K562 (cell line): ENCODE data around the gene DDHD1. TPM values are rescaled to one million over a fixed set of nuclear protein-coding genes. Genes with fewer than 3 reads are reported as not detected.

ENCODE experiments used
- ATAC-seq: fragments of 200-7000 bp; cut with Tn5 transposase; 3 replicates; pipeline ENCODE4 v1.9.1; 2020; ENCODE audit warnings: moderate library complexity
- BruUV-seq: library from RNA; stranded (reverse); fragments of 400-500 nt; replicated peaks from 2 replicates; lab custom pipeline; 2021; lab: Mats Ljungman, UMichigan
- CTCF ChIA-PET: fragments of 300-600 bp; formaldehyde crosslinking; extraction: SDS; loops from one replicate; lab custom pipeline; 2021; ENCODE audit warnings: low intra/inter-chr PET ratio; lab: Yijun Ruan, JAX
- POLR2A ChIA-PET: fragments of 300-600, 350-650 bp; sonication (Branson Sonifier 250); formaldehyde crosslinking; extraction: SDS; loops from one replicate; lab custom pipeline; 2021; ENCODE audit warnings: antibody characterized with exemption, inconsistent platforms; lab: Yijun Ruan, JAX
- DNase-seq, 4 experiments: peaks; one replicate each; pipeline versions ENCODE4 v3.0.0 to v3.0.0-alpha.2; 2011 to 2018; ENCODE audit warnings: low spot score in 3 of 4, mixed read lengths in 3 of 4; ENCODE audit errors: extremely low read depth in 1 of 4
- FAIRE-seq: peaks from 2 replicates; lab custom pipeline; 2011; peaks lifted over from hg19 to GRCh38; lab: Jason Lieb, UNC
- H2AFZ ChIP-seq: 2 replicates; pipeline ENCODE4 v1.6.0; 2011; ENCODE audit warnings: low read depth, low read length, control low read depth, inconsistent platforms
- H3K27ac ChIP-seq: fragments of 200-600 bp; 3 replicates; pipeline ENCODE4 v1.8.0; 2011; ENCODE audit warnings: low read depth, mild to moderate bottlenecking, control low read depth, inconsistent platforms, low read length, moderate library complexity, mixed read lengths; ENCODE audit errors: extremely low read depth
- H3K27me3 ChIP-seq, 2 experiments: fragments of 300-600 bp in 1 of 2; 2 replicates in 1 of 2; 3 replicates in 1 of 2; pipeline versions ENCODE4 v1.6.0 to v1.8.0; 2011; ENCODE audit warnings: inconsistent platforms in 2 of 2, low read length in 2 of 2, mild to moderate bottlenecking in 1 of 2, mixed read lengths in 1 of 2, moderate library complexity in 1 of 2; ENCODE audit not compliant: control insufficient read depth in 2 of 2, insufficient read depth in 2 of 2
- H3K36me3 ChIP-seq: fragments of 300-600 bp; 3 replicates; pipeline ENCODE4 v1.8.0; 2011; ENCODE audit warnings: mild to moderate bottlenecking, low read length, inconsistent platforms; ENCODE audit not compliant: control insufficient read depth, insufficient read depth
- H3K4me1 ChIP-seq, 2 experiments: fragments of 200-600 bp in 1 of 2; replicated peaks in 1 of 2; 2 replicates in 1 of 2; 3 replicates in 1 of 2; pipeline versions ENCODE4 v1.5.1 to v1.8.0; 2011; ENCODE audit warnings: inconsistent platforms in 2 of 2, low read length in 2 of 2, mild to moderate bottlenecking in 1 of 2, mixed read lengths in 1 of 2, moderate library complexity in 1 of 2; ENCODE audit not compliant: control insufficient read depth in 2 of 2, insufficient read depth in 2 of 2
- H3K4me2 ChIP-seq: 2 replicates; pipeline ENCODE4 v1.6.1; 2011; ENCODE audit warnings: low read length, control low read depth, inconsistent platforms, mixed read lengths; ENCODE audit not compliant: insufficient read depth
- H3K4me3 ChIP-seq: fragments of 200-600 bp; sonication (generic), shearing (Covaris generic); 2 replicates; pipeline ENCODE4 v1.5.1; 2016; ENCODE audit warnings: control low read depth, inconsistent platforms
- H3K79me2 ChIP-seq: fragments of 200-600 bp; 3 replicates; pipeline ENCODE4 v1.8.0; 2011; ENCODE audit warnings: low read length, inconsistent platforms; ENCODE audit not compliant: control insufficient read depth, insufficient read depth
- H3K9ac ChIP-seq, 2 experiments: 2 replicates each; pipeline versions ENCODE4 v1.6.0 to v1.6.1; 2011; ENCODE audit warnings: low read depth in 2 of 2, low read length in 2 of 2, control low read depth in 1 of 2, inconsistent platforms in 1 of 2, mild to moderate bottlenecking in 1 of 2, mixed read lengths in 1 of 2; ENCODE audit not compliant: insufficient read depth in 1 of 2
- H3K9me1 ChIP-seq: one replicate; pipeline ENCODE4 v1.6.0; 2011; ENCODE audit warnings: inconsistent platforms, mild to moderate bottlenecking, low read length, moderate library complexity; ENCODE audit not compliant: control insufficient read depth, insufficient read depth
- H3K9me3 ChIP-seq: replicated peaks from 2 replicates; pipeline ENCODE4 v1.5.1; 2011; ENCODE audit warnings: low read depth, low read length, inconsistent platforms; ENCODE audit not compliant: control insufficient read depth, insufficient read depth
- H4K20me1 ChIP-seq: replicated peaks from 2 replicates; pipeline ENCODE4 v1.6.1; 2011; ENCODE audit warnings: low read length, inconsistent platforms, mixed read lengths; ENCODE audit not compliant: control insufficient read depth, insufficient read depth
- KAT2B ChIP-seq: IDR thresholded peaks from one replicate; pipeline ENCODE4 v1.6.1; 2012; ENCODE audit warnings: low read depth, mild to moderate bottlenecking, control low read depth, inconsistent platforms, low read length, moderate library complexity
- SMAD2 ChIP-seq: fragments of 150-350 bp; IDR thresholded peaks from 2 replicates; pipeline ENCODE4 v1.6.1; 2014; ENCODE audit warnings: low read depth, mild to moderate bottlenecking, low read length
- SNRNP70 ChIP-seq: fragments of 200-400 bp; formaldehyde crosslinking; optimal IDR thresholded peaks from 2 replicates; pipeline ENCODE3; 2017; ENCODE audit warnings: low read depth, low read length
- WGBS: fragments of 100-300 bp; shearing (Covaris generic); methylation state at CpG from one replicate; pipeline ENCODE4 v1.1.6; 2016; ENCODE audit warnings: low coverage, mixed read lengths; ENCODE audit not compliant: insufficient coverage; ENCODE audit errors: missing lambda C conversion rate; 5-methylcytosine and 5-hydroxymethylcytosine counted together
- in situ Hi-C: fragments of 300-500 bp; cut with MboI; formaldehyde crosslinking; loops from 4 replicates; pipeline ENCODE4 v1.15.0; 2018; ENCODE audit warnings: inconsistent platforms, mixed read lengths
- intact Hi-C: fragments of 100-400 bp; cut with micrococcal nuclease; formaldehyde crosslinking; loops from 2 replicates; pipeline ENCODE4 v1.14.2; 2022
- polyA plus RNA-seq, 8 experiments: library from polyadenylated mRNA; depleted of rRNA in 4 of 8; stranded (reverse) in 5 of 8; unstranded in 3 of 8; fragments of >200 nt; fragmentation: Nextera tagmentation in 2 of 8; fragmentation: Illumina TruSeq in 1 of 8; extraction: Ambion mirVana in 2 of 8; extraction: Trizol in 1 of 8; gene quantifications; 2 replicates each; pipeline versions ENCODE4 v1.2.1 to v1.2.3, GENCODE V29; 2011 to 2014; ENCODE audit warnings: inconsistent platforms in 1 of 8, missing spikeins in 1 of 8
- total RNA-seq, 7 experiments: library from RNA; depleted of rRNA in 6 of 7; stranded (reverse); fragments of >200 nt in 6 of 7; fragmentation: Illumina TruSeq in 2 of 7; extraction: Trizol in 2 of 7; gene quantifications; 2 replicates each; pipeline versions ENCODE4 v1.2.1 to v1.2.3, GENCODE V29; 2011 to 2021; ENCODE audit warnings: low replicate concordance in 1 of 7
- TF ChIP-seq, protein P1 (sequence below): fragments of 450-650 bp; IDR thresholded peaks from 2 replicates; pipeline ENCODE4 v1.7.1; 2018; ENCODE audit warnings: mild to moderate bottlenecking, low read depth; ENCODE audit not compliant: partially characterized antibody
- TF ChIP-seq, protein P2 (sequence below), 2 experiments: fragments of 450-650 bp in 1 of 2; sonication (generic) in 1 of 2; formaldehyde crosslinking in 1 of 2; IDR thresholded peaks in 1 of 2; conservative IDR thresholded peaks in 1 of 2; 2 replicates each; pipeline versions ENCODE4 v1.6.1 to v1.8.1; 2016 to 2023; ENCODE audit warnings: mild to moderate bottlenecking in 2 of 2, moderate library complexity in 2 of 2, inconsistent platforms in 1 of 2, missing genetic modification reagents in 1 of 2

DDHD1 gene
- total and polyA plus RNA-seq, 9 of the 15 experiments (the other 6 are each of a cell fraction or from before 2014, with no cell fraction given), result 1.2 to 12.3 (median 5.0) TPM

DNA sequence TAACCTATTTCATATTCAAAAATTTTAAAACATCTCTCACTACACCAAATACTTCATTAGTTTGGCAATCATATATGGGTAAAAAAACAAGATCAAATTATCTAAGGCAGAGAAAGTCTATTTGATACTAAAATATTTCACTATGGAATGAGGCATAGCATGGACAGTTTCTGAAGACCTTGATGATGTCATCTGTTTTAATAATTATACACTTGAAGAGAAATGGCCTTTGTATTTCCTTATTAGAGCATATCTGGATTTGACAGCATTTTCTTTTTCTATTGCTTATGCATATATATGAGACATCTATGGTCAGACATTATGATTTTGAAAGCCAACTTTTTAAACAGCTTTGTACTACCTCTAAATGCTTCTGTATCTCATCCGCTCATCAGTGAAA is 88.6 kb downstream of the DDHD1 start:
- ChIA-PET CTCF (no interaction called here), POLR2A (interaction anchor here (0.6 kb wide), 2 partner anchors 35 to 91 kb away, joined by 3 to 4 read pairs; no protein-coding TSS in a partner anchor)
- H3K9ac ChIP-seq, result no peak overlapping the region
- no peaks in the 10 kb centered on the region for H3K9me3 ChIP-seq
- H3K79me2 ChIP-seq, result no peaks in the 10 kb centered on the region
- no peaks in the 10 kb centered on the region for H3K9me1 ChIP-seq
- intact Hi-C loops, result no loop called here
- no peaks in the 10 kb centered on the region for H3K4me1 ChIP-seq
- BruUV-seq, result no TSS peak
- TF ChIP-seq, protein P1, sequence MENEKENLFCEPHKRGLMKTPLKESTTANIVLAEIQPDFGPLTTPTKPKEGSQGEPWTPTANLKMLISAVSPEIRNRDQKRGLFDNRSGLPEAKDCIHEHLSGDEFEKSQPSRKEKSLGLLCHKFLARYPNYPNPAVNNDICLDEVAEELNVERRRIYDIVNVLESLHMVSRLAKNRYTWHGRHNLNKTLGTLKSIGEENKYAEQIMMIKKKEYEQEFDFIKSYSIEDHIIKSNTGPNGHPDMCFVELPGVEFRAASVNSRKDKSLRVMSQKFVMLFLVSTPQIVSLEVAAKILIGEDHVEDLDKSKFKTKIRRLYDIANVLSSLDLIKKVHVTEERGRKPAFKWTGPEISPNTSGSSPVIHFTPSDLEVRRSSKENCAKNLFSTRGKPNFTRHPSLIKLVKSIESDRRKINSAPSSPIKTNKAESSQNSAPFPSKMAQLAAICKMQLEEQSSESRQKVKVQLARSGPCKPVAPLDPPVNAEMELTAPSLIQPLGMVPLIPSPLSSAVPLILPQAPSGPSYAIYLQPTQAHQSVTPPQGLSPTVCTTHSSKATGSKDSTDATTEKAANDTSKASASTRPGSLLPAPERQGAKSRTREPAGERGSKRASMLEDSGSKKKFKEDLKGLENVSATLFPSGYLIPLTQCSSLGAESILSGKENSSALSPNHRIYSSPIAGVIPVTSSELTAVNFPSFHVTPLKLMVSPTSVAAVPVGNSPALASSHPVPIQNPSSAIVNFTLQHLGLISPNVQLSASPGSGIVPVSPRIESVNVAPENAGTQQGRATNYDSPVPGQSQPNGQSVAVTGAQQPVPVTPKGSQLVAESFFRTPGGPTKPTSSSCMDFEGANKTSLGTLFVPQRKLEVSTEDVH, result no peak
- no peak for TF ChIP-seq KAT2B
- TF ChIP-seq SNRNP70, result no peak
- no peak for TF ChIP-seq SMAD2
- TF ChIP-seq, protein P2, sequence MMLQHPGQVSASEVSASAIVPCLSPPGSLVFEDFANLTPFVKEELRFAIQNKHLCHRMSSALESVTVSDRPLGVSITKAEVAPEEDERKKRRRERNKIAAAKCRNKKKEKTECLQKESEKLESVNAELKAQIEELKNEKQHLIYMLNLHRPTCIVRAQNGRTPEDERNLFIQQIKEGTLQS (IDR thresholded peaks at IDR 0.05), result peak; percentile 38
- TF ChIP-seq, protein P2 (CRISPR knock-in tag; conservative IDR thresholded peaks at IDR 0.05), result no peak
- no peak overlapping the region for H3K4me3 ChIP-seq
- no peaks in the 10 kb centered on the region for H4K20me1 ChIP-seq
- no peak for DNase-seq
- no peak for FAIRE-seq
- H3K4me2 ChIP-seq, result no peak overlapping the region
- no peaks in the 10 kb centered on the region for H3K36me3 ChIP-seq
- no peak overlapping the region for H2AFZ ChIP-seq
- no peak overlapping the region for H3K27ac ChIP-seq
- no peak for ATAC-seq
- 0% methylated on average over 1 of the region's 1 CpG for WGBS
- H3K27me3 ChIP-seq, result no peaks in the 10 kb centered on the region
- in situ Hi-C loops, result no loop called here
